CD8-positive, alpha-beta memory T cell (primary cell): Measurements from ENCODE around the gene POU1F1. TPM values are rescaled to one million over a fixed set of nuclear protein-coding genes. Genes with fewer than 3 reads are reported as not detected.

Source experiments
- CTCF ChIA-PET: fragments of 350-600 bp; sonication (Branson Sonifier 250); formaldehyde crosslinking; loops from one replicate; lab custom pipeline; 2021; ENCODE audit warnings: antibody characterized with exemption; lab: Charles Lee
- POLR2A ChIA-PET: fragments of 350-600 bp; sonication (Branson Sonifier 250); formaldehyde crosslinking; loops from one replicate; lab custom pipeline; 2021; ENCODE audit warnings: antibody characterized with exemption; lab: Charles Lee
- DNase-seq, 5 donors: peaks; one replicate each; pipeline versions ENCODE4 v3.0.0 to v3.0.0-alpha.2; 2020 to 2022; ENCODE audit warnings: mixed read lengths in 1 of 5
- H3K27ac ChIP-seq: one replicate; pipeline ENCODE4 v1.7.0; 2013; ENCODE audit warnings: low read depth, mild to moderate bottlenecking, low read length, moderate library complexity
- H3K27me3 ChIP-seq: 2 replicates; pipeline ENCODE4 v1.7.0; 2013; ENCODE audit warnings: low read length, mild to moderate bottlenecking; ENCODE audit not compliant: insufficient read depth, poor library complexity, severe bottlenecking
- H3K36me3 ChIP-seq: 2 replicates; pipeline ENCODE4 v1.7.0; 2013; ENCODE audit warnings: mild to moderate bottlenecking, low read length, moderate library complexity; ENCODE audit not compliant: insufficient read depth
- H3K4me1 ChIP-seq: 2 replicates; pipeline ENCODE4 v1.7.0; 2013; ENCODE audit warnings: mild to moderate bottlenecking, low read length, moderate library complexity; ENCODE audit not compliant: insufficient read depth
- H3K4me3 ChIP-seq: 2 replicates; pipeline ENCODE4 v1.7.0; 2013; ENCODE audit warnings: mild to moderate bottlenecking, low read length
- H3K9me3 ChIP-seq: 2 replicates; pipeline ENCODE4 v1.7.0; 2013; ENCODE audit warnings: mild to moderate bottlenecking, low read length
- H3K27ac Mint-ChIP-seq, 8 donors: one replicate each; pipeline ENCODE4 v1.8.0; 2020 to 2021; ENCODE audit warnings: mixed read lengths in 8 of 8, mild to moderate bottlenecking in 6 of 8, inconsistent platforms in 3 of 8, moderate library complexity in 3 of 8
- H3K27me3 Mint-ChIP-seq, 2 donors: one replicate each; pipeline ENCODE4 v1.8.0; 2020 to 2021; ENCODE audit warnings: mixed read lengths in 2 of 2, mild to moderate bottlenecking in 1 of 2, moderate library complexity in 1 of 2
- H3K36me3 Mint-ChIP-seq, 3 donors: one replicate each; pipeline ENCODE4 v1.8.0; 2020 to 2021; ENCODE audit warnings: mixed read lengths in 3 of 3, inconsistent platforms in 1 of 3, mild to moderate bottlenecking in 1 of 3
- H3K4me1 Mint-ChIP-seq, 3 donors: one replicate each; pipeline ENCODE4 v1.8.0; 2020 to 2021; ENCODE audit warnings: mixed read lengths in 3 of 3, inconsistent platforms in 1 of 3, mild to moderate bottlenecking in 1 of 3
- H3K4me3 Mint-ChIP-seq, 7 donors: one replicate each; pipeline ENCODE4 v1.8.0; 2020 to 2021; ENCODE audit warnings: mixed read lengths in 7 of 7, mild to moderate bottlenecking in 6 of 7, moderate library complexity in 4 of 7, inconsistent platforms in 2 of 7
- H3K9me3 Mint-ChIP-seq, 5 donors: one replicate each; pipeline ENCODE4 v1.8.0; 2020 to 2022; ENCODE audit warnings: mixed read lengths in 5 of 5, mild to moderate bottlenecking in 3 of 5, moderate library complexity in 2 of 5, inconsistent platforms in 1 of 5
- polyA plus RNA-seq: library from polyadenylated mRNA; unstranded; fragments of 300-500 nt; fragmentation: Illumina TruSeq; gene quantifications from one replicate; pipeline ENCODE4 v1.2.3, GENCODE V29; 2021
- total RNA-seq, 2 experiments: library from RNA; stranded (reverse); gene quantifications; one replicate each; pipeline ENCODE4 v1.2.3, GENCODE V29; 2021

POU1F1 gene
- total and polyA plus RNA-seq, 3 experiments from 2014 or later: not detected

GRCh38 chr3:87247430-87247773, 29.0 kb downstream of the POU1F1 start:
- no peak for DNase-seq
- Mint-ChIP-seq H3K4me3 (no peak overlapping the region), H3K4me1 (peaks cover 12 to 23% (median 17%) of the 10 kb centered on the region in 3 donors), H3K27ac (no peak overlapping the region), H3K9me3 (no peaks in the 10 kb centered on the region), H3K36me3 (peaks cover 3 to 62% (median 18%) of the 10 kb centered on the region in 3 donors), H3K27me3 (peaks cover 0 to 2% of the 10 kb centered on the region in 2 donors)
- ChIA-PET CTCF (interaction anchor here (2.6 kb wide), 1 partner anchor 12 kb away, joined by 8 read pairs; no protein-coding TSS in a partner anchor), POLR2A (no interaction called here)
- Histone ChIP-seq H3K4me3 (no peak overlapping the region), H3K4me1 (no peaks in the 10 kb centered on the region), H3K9me3 (no peaks in the 10 kb centered on the region), H3K27ac (no peak overlapping the region), H3K27me3 (no peaks in the 10 kb centered on the region), H3K36me3 (peaks cover 5% of the 10 kb centered on the region)

- no peak for DNase-seq
- ChIA-PET CTCF (interaction anchor here (0.6 to 2.6 kb wide), 2 partner anchors 9 to 12 kb away, joined by 3 to 8 read pairs; no protein-coding TSS in a partner anchor), POLR2A (no interaction called here)
- no peak overlapping the region for H3K4me3 ChIP-seq
- Mint-ChIP-seq H3K4me1 (peaks cover 13 to 27% (median 22%) of the 10 kb centered on the region in 3 donors), H3K27ac (no peak overlapping the region), H3K4me3 (no peak overlapping the region), H3K36me3 (peaks cover 3 to 60% (median 19%) of the 10 kb centered on the region in 3 donors), H3K27me3 (peaks cover 0 to 2% of the 10 kb centered on the region in 2 donors), H3K9me3 (no peaks in the 10 kb centered on the region)
- H3K4me1 ChIP-seq: no peaks in the 10 kb centered on the region
- H3K27ac ChIP-seq: no peak overlapping the region
- no peaks in the 10 kb centered on the region for H3K9me3 ChIP-seq
- H3K36me3 ChIP-seq: peaks cover 5% of the 10 kb centered on the region
- no peaks in the 10 kb centered on the region for H3K27me3 ChIP-seq
Observed at GRCh38 chr3:87246662-87247429, 29.5 kb downstream of the POU1F1 start.

DNA sequence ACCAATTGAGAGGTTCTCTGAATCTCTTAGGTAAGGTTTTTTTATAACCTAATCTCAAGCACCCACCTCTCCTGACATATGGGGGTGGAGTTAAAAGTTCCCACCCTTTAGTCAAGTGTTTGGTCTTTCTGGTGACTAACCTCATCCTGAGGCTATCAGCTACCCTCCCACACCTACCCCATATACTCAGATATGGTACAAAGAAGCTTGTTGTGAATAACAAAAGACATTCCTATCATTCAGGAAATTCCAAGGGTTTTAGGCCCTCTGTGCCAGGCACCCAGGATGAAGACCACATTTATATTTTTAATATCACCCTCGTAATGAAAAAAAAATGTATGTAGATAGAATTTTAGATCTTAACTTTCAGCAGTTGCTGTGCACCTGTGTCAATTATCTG, 40.3 kb downstream of the POU1F1 start:
- H3K27me3 Mint-ChIP-seq: peaks cover 0 to 2% of the 10 kb centered on the region in 2 donors
- no peaks in the 10 kb centered on the region for H3K4me1 ChIP-seq
- ChIA-PET CTCF (no interaction called here), POLR2A (no interaction called here)
- no peaks in the 10 kb centered on the region for H3K9me3 Mint-ChIP-seq
- H3K4me3 Mint-ChIP-seq: no peak overlapping the region
- no peak overlapping the region for H3K27ac ChIP-seq
- peaks cover 40 to 77% (median 70%) of the 10 kb centered on the region in 3 donors for H3K4me1 Mint-ChIP-seq
- H3K4me3 ChIP-seq: no peak overlapping the region
- no peak overlapping the region for H3K27ac Mint-ChIP-seq
- H3K36me3 Mint-ChIP-seq: peaks cover 4 to 18% (median 12%) of the 10 kb centered on the region in 3 donors
- DNase-seq: no peak
- H3K27me3 ChIP-seq: no peaks in the 10 kb centered on the region
- H3K9me3 ChIP-seq: no peaks in the 10 kb centered on the region
- H3K36me3 ChIP-seq: peaks cover 4% of the 10 kb centered on the region

DNA sequence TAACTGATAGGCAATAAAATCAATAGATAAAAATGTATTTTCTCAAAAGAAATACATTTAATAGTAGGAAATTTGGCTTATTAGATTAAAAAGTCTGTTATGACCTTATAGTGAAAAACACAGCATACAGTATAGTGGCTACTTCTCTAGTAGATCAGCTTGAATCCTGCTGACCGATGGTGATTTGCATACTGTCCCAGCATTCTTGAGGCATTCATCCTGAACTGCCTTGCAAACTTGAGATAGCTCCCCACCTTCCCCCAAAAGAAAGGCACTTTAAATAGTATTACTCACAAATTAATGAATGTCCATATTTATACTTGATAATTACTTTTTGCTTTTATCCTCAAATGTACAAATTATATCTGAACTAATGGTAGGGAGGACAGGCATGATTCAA, 42.6 kb downstream of the POU1F1 start:
- peaks cover 12% of the 10 kb centered on the region for H3K4me1 ChIP-seq
- Mint-ChIP-seq H3K27ac (no peak overlapping the region), H3K4me1 (peaks cover 52 to 83% (median 70%) of the 10 kb centered on the region in 3 donors), H3K4me3 (no peak overlapping the region), H3K27me3 (peaks cover 0 to 2% of the 10 kb centered on the region in 2 donors), H3K36me3 (peaks cover 4 to 11% (median 8%) of the 10 kb centered on the region in 3 donors), H3K9me3 (no peaks in the 10 kb centered on the region)
- no peak for DNase-seq
- H3K27me3 ChIP-seq: no peaks in the 10 kb centered on the region
- H3K36me3 ChIP-seq: peaks cover 4% of the 10 kb centered on the region
- ChIA-PET POLR2A (no interaction called here), CTCF (no interaction called here)
- H3K27ac ChIP-seq: no peak overlapping the region
- H3K4me3 ChIP-seq: no peak overlapping the region
- H3K9me3 ChIP-seq: no peaks in the 10 kb centered on the region

DNA sequence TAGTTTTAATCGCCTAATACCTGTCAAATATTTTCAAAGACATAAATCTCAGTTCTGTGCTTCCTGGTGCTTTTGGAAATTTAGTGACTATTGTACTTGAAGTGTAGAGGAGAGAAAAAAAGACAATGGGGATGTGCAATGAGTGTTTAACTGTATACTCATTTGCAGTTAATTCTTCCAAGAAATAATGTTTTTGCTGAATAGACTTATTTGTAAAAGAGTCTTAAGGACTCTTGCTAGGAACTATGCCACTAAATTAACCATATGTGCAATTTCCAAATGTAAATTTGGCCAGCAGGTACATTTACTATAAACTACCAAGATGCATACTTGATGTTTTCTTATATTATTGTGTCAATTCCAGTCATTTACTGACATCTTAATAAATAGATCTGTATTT, 47.3 kb downstream of the POU1F1 start:
- CTCF ChIA-PET: no interaction called here
- H3K9me3 ChIP-seq: no peaks in the 10 kb centered on the region

DNA sequence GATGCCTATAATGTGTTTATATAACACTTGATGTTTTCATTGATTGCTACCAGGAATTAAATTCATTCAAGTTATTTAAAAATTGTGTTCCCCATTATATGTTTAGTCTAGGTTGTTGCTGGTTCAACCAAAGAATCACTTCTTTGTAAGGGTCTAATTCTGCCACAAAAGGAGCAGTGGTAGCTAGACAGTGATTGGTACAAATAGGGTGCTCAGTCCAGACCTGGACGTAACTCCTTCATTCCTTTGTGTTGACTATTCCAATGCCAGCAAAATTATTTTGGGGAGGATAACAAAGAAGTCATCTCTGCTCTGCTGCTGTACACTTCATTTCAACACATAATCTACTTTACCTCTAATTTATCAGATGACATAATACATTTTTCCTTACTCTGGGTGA, 48.1 kb downstream of the POU1F1 start:
- H3K4me3 Mint-ChIP-seq: peak overlapping the region; percentile 97 to 100 (median 99)
- peaks cover 53 to 63% (median 58%) of the 10 kb centered on the region in 3 donors for H3K4me1 Mint-ChIP-seq
- H3K9me3 Mint-ChIP-seq: no peaks in the 10 kb centered on the region
- Histone ChIP-seq H3K36me3 (no peaks in the 10 kb centered on the region), H3K4me3 (peak overlapping the region; percentile 96), H3K9me3 (no peaks in the 10 kb centered on the region), H3K27ac (no peak overlapping the region), H3K4me1 (peaks cover 24% of the 10 kb centered on the region), H3K27me3 (no peaks in the 10 kb centered on the region)
- H3K27me3 Mint-ChIP-seq: peaks cover 0 to 2% of the 10 kb centered on the region in 2 donors
- POLR2A ChIA-PET: interaction anchor here (1.7 to 2.1 kb wide), 2 partner anchors 830 to 921 kb away, joined by 7 to 10 read pairs; partner anchors contain the start of genes C3orf38, CGGBP1 and ZNF654
- CTCF ChIA-PET: no interaction called here
- peaks cover 0 to 17% (median 4%) of the 10 kb centered on the region in 3 donors for H3K36me3 Mint-ChIP-seq
- H3K27ac Mint-ChIP-seq: peak overlapping the region in 6 of 8 donors; percentile 19 to 99 (median 96)
- DNase-seq: no peak

More for the DNA sequence above, 47.3 kb downstream of the POU1F1 start:
- no peaks in the 10 kb centered on the region for H3K36me3 ChIP-seq
- H3K27ac ChIP-seq: no peak overlapping the region
- POLR2A ChIA-PET: no interaction called here
- H3K4me3 ChIP-seq: no peak overlapping the region
- Mint-ChIP-seq H3K27ac (peak overlapping the region in 1 of 8 donors; percentile 57), H3K4me1 (peaks cover 59 to 71% (median 66%) of the 10 kb centered on the region in 3 donors), H3K27me3 (peaks cover 0 to 2% of the 10 kb centered on the region in 2 donors), H3K36me3 (peaks cover 0 to 17% (median 4%) of the 10 kb centered on the region in 3 donors), H3K9me3 (no peaks in the 10 kb centered on the region), H3K4me3 (peak overlapping the region; percentile 61 to 99 (median 98))
- DNase-seq: no peak
- H3K27me3 ChIP-seq: no peaks in the 10 kb centered on the region
- peaks cover 24% of the 10 kb centered on the region for H3K4me1 ChIP-seq

DNA sequence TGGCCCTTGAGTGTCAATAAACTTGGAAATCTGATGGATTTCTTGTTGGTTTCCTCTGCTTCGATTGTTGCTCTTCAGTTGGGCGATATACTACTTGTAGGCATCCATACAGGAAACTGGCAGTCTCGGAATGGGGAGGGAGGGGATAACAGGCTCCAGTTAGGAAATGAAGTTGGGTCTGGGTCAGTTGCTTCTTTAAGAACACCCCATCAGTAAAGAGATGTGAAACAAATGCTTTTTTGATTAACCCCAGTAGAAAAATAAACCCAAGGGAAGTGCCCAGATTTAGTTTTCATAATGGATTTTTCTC, 48.6 kb downstream of the POU1F1 start:
- Mint-ChIP-seq H3K36me3 (peaks cover 0 to 17% (median 2%) of the 10 kb centered on the region in 3 donors), H3K27me3 (peaks cover 3% of the 10 kb centered on the region in 2 donors), H3K4me1 (peaks cover 47 to 58% (median 52%) of the 10 kb centered on the region in 3 donors), H3K4me3 (peak overlapping the region; percentile 97 to 100 (median 99)), H3K9me3 (no peaks in the 10 kb centered on the region), H3K27ac (peak overlapping the region; percentile 93 to 99 (median 98))
- Histone ChIP-seq H3K4me1 (peaks cover 24% of the 10 kb centered on the region), H3K27me3 (no peaks in the 10 kb centered on the region), H3K4me3 (peak overlapping the region; percentile 96), H3K9me3 (no peaks in the 10 kb centered on the region), H3K36me3 (no peaks in the 10 kb centered on the region), H3K27ac (peak overlapping the region; percentile 89)
- ChIA-PET CTCF (no interaction called here), POLR2A (interaction anchor here (1.7 to 2.1 kb wide), 2 partner anchors 831 to 921 kb away, joined by 7 to 10 read pairs; partner anchors contain the start of genes C3orf38, CGGBP1 and ZNF654)
- no peak for DNase-seq
